GM18502 (cell line): ENCODE data around the gene ALPK3.
"Not testable (repeated sequence)": the region's sequence is repeated elsewhere in the genome, so short reads cannot be mapped to it uniquely, and the experiment has no call there.

Experiments used
- ATAC-seq: cut with Tn5 transposase; IDR thresholded peaks from one replicate; pipeline ENCODE4 v1.9.1; 2021; ENCODE audit warnings: mild to moderate bottlenecking; ENCODE audit not compliant: unreplicated experiment, poor library complexity

ALPK3 gene

DNA sequence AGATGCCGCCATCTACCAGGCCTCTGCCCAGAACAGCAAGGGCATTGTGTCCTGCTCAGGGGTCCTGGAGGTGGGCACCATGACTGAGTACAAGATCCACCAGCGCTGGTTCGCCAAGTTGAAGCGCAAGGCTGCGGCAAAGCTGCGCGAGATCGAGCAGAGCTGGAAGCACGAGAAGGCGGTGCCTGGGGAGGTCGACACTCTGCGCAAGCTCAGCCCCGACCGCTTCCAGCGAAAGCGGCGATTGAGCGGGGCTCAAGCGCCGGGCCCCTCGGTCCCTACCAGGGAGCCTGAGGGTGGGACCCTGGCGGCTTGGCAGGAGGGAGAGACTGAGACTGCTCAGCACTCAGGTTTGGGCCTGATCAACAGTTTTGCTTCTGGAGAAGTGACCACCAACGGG lies 22.6 kb downstream of the ALPK3 start:
- ATAC-seq = no peak

DNA sequence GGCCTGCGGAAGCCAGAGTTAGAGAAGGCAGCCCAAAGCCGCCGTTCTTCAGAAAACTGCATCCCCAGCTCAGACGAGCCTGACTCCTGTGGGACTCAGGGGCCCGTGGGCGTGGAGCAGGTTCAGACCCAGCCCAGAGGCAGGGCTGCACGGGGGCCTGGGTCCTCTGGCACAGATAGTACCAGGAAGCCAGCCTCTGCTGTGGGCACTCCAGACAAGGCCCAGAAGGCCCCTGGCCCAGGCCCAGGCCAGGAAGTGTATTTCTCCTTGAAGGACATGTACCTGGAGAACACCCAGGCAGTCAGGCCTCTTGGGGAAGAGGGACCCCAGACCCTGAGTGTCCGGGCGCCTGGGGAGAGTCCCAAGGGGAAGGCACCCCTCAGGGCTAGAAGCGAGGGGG lies 23.1 kb downstream of the ALPK3 start:
- no peak for ATAC-seq

DNA sequence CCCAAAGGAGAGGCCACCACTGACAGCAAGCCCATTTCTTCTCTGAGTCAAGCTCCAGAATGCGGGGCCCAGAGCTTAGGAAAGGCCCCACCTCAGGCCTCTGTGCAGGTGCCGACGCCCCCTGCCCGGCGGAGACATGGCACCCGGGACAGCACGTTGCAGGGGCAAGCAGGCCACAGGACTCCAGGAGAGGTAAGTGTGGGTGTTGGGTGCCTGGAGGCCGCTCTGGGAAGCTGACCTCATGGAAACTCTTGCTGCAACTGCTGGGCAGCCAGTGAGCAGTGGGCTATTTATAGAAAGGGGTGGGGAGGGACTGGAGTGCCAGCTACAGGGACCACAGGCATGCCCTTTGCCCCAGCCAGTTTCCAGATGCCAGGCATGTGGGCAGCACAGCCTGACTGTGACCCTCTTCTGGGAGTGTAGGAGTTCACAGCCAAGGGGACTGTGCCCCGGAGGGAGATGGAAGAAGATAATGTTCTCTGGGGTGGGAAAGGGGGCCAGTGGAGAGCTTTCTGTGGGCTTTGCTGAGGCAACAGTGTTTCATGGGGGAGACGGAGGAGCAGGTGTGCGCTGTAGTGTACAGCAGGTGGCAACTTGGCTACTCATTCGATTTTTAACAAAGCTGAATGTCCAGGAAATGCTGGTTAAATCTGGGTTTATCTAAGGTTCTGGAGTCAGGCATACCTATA lies 23.7 kb downstream of the ALPK3 start:
- ATAC-seq = no peak

DNA sequence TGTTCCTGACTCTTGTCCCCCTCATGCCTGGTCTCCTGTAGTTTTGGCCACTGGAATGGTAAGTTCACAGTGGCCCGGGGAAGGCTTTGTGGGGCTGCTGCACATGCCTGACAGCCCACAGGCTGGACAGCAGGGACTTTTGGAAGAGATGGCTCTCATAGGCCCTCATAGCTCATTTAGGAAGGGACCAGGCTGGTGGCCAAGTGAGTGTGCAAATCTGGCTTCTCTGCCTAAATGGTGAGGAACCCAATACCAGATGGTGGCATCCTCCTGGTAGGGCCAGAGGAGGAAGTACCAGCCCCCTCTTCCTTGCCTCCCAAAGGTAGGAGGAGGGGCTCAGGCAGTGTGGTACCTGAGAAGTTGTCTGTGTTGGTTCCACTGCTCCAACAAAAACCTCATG lies 25.6 kb downstream of the ALPK3 start:
- ATAC-seq = no peak

DNA sequence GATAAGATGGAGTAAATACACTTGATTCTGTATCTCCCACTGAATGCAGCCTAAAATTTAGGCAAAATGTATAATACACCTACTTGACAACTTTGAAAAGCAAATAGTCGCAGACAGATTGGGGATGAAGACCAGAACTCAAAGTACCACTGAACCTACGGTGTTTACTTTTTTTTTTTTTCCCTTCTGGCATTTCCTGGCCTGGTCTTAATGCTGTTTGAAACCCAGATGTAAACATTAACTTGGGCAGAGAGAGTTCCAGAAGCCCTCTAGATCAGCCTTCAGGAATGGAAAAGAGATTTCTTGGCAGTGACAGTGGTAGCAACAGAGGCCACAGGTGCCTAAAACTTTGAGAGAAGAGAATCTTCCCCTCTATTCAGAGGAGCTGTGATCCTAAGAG lies 27.8 kb downstream of the ALPK3 start:
- ATAC-seq = no peak

DNA sequence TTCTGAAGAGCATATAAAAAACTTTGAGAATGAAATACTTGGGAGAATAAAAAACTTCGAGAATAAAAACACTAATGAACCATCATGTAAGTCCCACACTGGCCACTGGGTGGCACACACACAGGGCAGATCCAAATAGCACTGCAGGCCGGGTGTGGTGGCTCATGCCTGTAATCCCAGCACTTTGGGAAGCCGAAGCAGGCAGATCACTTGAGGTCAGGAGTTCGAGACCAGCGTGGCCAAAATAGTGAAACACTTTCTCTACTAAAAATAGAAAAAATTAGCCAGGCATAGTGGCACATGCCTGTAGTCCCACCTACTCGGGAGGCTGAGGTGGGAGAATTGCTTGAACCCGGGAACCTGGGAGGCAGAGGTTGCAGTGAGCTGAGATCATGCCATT lies 28.5 kb downstream of the ALPK3 start:
- not testable (repeated sequence) for ATAC-seq

DNA sequence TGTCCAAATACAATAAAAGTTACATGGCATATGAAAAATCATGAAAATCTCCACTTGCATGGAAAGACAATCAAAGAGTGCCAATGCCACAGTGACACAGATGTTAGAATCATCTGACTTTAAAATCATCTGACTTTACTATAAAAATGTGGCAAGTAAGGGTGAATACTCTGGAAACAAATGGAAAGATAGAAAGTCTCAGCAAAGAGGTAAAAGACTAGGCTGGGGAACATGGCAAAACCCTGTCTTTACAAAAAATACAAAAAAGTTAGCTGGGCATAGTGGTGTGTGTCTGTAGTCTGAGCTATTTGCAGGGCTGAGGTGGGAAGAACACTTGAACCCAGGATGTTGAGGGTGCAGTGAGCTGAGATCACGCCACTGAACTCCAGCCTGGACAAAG lies 29.1 kb downstream of the ALPK3 start:
- no peak for ATAC-seq

GRCh38 chr15:84847382-84847781 lies 30.2 kb downstream of the ALPK3 start:
- no peak for ATAC-seq

DNA sequence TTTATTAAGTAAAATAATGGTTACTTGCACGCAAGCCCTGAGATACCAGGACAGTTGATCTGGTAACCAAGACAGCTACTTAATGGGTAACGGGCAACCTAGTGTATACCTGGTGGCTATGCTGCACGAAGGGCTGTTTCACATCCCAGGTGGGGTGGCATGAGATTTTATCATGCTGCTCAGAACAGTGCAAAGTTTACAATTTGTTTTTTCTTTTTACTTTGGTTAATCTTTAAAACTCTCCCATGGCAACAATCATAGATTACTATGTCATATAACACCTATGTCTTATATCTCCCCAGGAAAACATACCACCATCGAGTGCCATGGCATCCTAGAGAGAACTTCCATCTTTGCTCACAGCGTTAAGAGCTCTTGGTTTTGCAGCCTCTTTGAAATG lies 35.1 kb downstream of the ALPK3 start:
- ATAC-seq = no peak

- no peak for ATAC-seq
These were observed 38.0 kb downstream of the ALPK3 start for GRCh38 chr15:84855136-84855535.

DNA sequence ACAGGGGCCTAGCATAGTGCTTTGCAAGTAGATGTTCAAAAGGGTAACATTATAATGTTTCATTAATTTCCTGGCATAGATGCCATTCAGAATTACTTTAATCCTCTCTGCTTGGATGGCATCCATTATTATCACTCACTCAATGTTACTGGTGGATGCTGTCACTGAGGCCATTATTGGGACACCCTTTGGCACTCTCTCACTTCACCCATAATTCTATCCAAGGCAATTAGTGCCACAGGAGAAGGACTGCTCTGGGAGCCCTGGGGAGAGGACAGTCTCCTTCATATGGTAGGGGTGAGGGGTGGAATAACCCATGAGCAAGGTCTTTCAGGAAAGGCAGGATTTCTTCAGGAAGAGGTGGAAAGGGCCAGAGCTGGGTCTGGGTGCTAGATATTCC lies 38.6 kb downstream of the ALPK3 start:
- no peak for ATAC-seq

DNA sequence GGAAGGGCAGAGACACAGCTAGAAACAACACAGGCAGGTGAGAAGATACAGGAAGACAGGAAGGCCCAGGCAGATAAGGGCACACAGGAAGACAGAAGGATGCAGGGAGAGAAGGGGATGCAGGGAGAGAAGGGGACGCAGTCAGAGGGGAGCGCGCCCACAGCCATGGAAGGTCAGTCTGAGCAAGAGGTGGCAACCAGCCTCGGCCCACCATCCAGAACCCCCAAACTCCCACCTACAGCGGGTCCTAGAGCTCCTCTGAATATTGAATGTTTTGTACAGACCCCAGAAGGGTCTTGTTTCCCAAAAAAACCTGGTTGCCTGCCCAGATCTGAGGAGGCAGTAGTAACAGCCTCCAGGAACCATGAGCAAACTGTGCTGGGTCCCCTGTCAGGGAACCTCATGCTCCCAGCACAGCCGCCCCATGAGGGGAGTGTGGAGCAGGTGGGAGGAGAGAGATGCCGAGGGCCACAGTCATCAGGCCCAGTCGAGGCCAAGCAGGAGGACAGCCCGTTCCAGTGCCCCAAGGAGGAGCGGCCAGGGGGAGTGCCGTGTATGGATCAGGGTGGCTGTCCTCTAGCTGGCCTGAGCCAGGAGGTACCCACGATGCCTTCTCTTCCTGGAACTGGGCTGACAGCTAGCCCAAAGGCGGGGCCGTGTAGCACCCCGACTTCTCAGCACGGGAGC lies 39.7 kb downstream of the ALPK3 start:
- ATAC-seq = no peak

GRCh38 chr15:84857418-84858004 lies 40.4 kb downstream of the ALPK3 start:
- no peak for ATAC-seq

DNA sequence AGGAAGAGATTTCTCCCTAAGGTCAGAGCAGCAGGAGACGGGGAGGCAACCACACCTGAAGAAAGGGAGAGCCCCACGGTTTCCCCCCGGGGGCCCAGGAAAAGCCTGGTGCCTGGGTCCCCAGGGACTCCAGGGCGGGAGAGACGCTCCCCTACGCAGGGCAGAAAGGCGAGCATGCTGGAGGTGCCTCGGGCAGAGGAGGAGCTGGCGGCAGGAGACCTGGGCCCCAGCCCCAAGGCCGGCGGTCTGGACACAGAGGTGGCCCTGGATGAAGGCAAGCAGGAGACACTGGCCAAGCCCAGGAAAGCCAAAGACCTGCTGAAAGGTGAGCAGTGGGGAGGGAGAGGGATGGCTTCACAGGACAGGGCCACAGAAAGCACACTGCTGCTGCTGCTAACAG lies 41.1 kb downstream of the ALPK3 start:
- no peak for ATAC-seq

DNA sequence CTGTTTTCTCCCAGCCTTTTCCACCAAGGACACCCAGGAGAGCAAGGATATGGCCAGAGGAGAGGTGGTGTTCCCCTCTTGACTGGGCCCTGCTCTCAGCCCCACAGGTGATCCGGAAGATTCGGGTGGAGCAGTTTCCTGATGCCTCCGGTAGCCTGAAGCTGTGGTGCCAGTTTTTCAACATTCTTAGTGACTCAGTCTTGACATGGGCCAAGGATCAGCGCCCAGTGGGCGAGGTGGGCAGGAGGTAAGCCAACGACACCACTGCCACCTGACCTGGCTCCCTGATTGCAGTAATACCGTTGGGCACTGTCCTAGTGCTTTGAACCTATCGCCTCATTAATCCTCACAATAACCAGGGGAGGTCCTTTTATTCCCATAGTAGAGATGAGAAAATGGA lies 42.0 kb downstream of the ALPK3 start:
- no peak for ATAC-seq

- ATAC-seq = no peak
These were observed 42.5 kb downstream of the ALPK3 start for GRCh38 chr15:84859651-84860050.

GRCh38 chr15:84861781-84862180 lies 44.6 kb downstream of the ALPK3 start:
- no peak for ATAC-seq

- no peak for ATAC-seq
These were observed 45.2 kb downstream of the ALPK3 start for GRCh38 chr15:84862214-84862975.

GRCh38 chr15:84863565-84864443 lies 46.6 kb downstream of the ALPK3 start:
- ATAC-seq = no peak

GRCh38 chr15:84864444-84864795 lies 47.3 kb downstream of the ALPK3 start:
- ATAC-seq = no peak
